HEK293 (cell line): ENCODE measurements around the gene DNASE2.
A peak's percentile ranks its signal among the peaks of the same experiment; 100 is the strongest.

ENCODE experiments used
- BCL11B ChIP-seq: fragments of 450-650 bp; formaldehyde crosslinking; IDR thresholded peaks from 2 replicates; pipeline ENCODE4 v1.5.1; 2016; ENCODE audit warnings: low read depth, missing biosample characterization, missing genetic modification characterization
- HOXA7 ChIP-seq: sonication (generic); formaldehyde crosslinking; IDR thresholded peaks from 2 replicates; pipeline ENCODE4 v1.8.1; 2022; ENCODE audit warnings: missing genetic modification reagents, borderline replicate concordance
- KLF7 ChIP-seq: fragments of 450-650 bp; formaldehyde crosslinking; IDR thresholded peaks from 2 replicates; pipeline ENCODE4 v1.5.1; 2016; ENCODE audit warnings: missing biosample characterization, missing genetic modification characterization, borderline replicate concordance
- SETDB1 ChIP-seq: IDR thresholded peaks from one replicate; pipeline ENCODE4 v1.6.1; 2017; ENCODE audit warnings: mild to moderate bottlenecking, low read length, moderate library complexity, mixed read lengths; ENCODE audit not compliant: insufficient read length
- SP7 ChIP-seq: fragments of 450-650 bp; formaldehyde crosslinking; IDR thresholded peaks from 2 replicates; pipeline ENCODE4 v1.5.1; 2016; ENCODE audit warnings: missing biosample characterization, missing genetic modification characterization
- TCF7L2 ChIP-seq: IDR thresholded peaks from 2 replicates; pipeline ENCODE4 v1.6.1; 2011; ENCODE audit warnings: low read depth, mild to moderate bottlenecking, inconsistent platforms, low read length, moderate library complexity, borderline replicate concordance
- WT1 ChIP-seq: fragments of 450-650 bp; formaldehyde crosslinking; IDR thresholded peaks from 2 replicates; pipeline ENCODE4 v1.5.1; 2016; ENCODE audit warnings: missing biosample characterization, missing genetic modification characterization
- ZBTB1 ChIP-seq: fragments of 450-650 bp; formaldehyde crosslinking; IDR thresholded peaks from 2 replicates; pipeline ENCODE4 v1.5.1; 2016; ENCODE audit warnings: missing biosample characterization, missing genetic modification characterization
- ZBTB7A ChIP-seq: fragments of 450-650 bp; formaldehyde crosslinking; IDR thresholded peaks from 2 replicates; pipeline ENCODE4 v1.5.1; 2016; ENCODE audit warnings: low read depth, missing biosample characterization, missing genetic modification characterization
- ZBTB8A ChIP-seq: fragments of 450-650 bp; formaldehyde crosslinking; IDR thresholded peaks from 2 replicates; pipeline ENCODE4 v1.5.1; 2016; ENCODE audit warnings: missing biosample characterization, missing genetic modification characterization
- ZEB2 ChIP-seq: fragments of 450-650 bp; formaldehyde crosslinking; IDR thresholded peaks from 2 replicates; pipeline ENCODE4 v1.5.1; 2016; ENCODE audit warnings: missing biosample characterization, missing genetic modification characterization
- ZFHX2 ChIP-seq: fragments of 450-650 bp; formaldehyde crosslinking; conservative IDR thresholded peaks from 2 replicates; pipeline ENCODE4 v1.5.1; 2016; ENCODE audit warnings: missing biosample characterization, missing genetic modification characterization
- ZNF114 ChIP-seq: fragments of 450-650 bp; formaldehyde crosslinking; IDR thresholded peaks from 2 replicates; pipeline ENCODE4 v1.5.0; 2017; ENCODE audit warnings: missing biosample characterization, missing genetic modification characterization
- ZNF211 ChIP-seq: fragments of 450-650 bp; formaldehyde crosslinking; IDR thresholded peaks from 2 replicates; pipeline ENCODE4 v1.5.1; 2016; ENCODE audit warnings: low read depth, missing biosample characterization, missing genetic modification characterization
- ZNF23 ChIP-seq: fragments of 450-650 bp; formaldehyde crosslinking; IDR thresholded peaks from 2 replicates; pipeline ENCODE4 v1.5.1; 2016; ENCODE audit warnings: missing biosample characterization, missing genetic modification characterization, borderline replicate concordance
- ZNF266 ChIP-seq: fragments of 450-650 bp; formaldehyde crosslinking; IDR thresholded peaks from 2 replicates; pipeline ENCODE4 v1.5.1; 2016; ENCODE audit warnings: missing biosample characterization, missing genetic modification characterization, low read depth
- ZNF423 ChIP-seq: fragments of 450-650 bp; formaldehyde crosslinking; IDR thresholded peaks from 2 replicates; pipeline ENCODE4 v1.5.1; 2016; ENCODE audit warnings: missing biosample characterization, missing genetic modification characterization
- ZNF426 ChIP-seq: fragments of 450-650 bp; formaldehyde crosslinking; IDR thresholded peaks from 2 replicates; pipeline ENCODE4 v1.5.1; 2017; ENCODE audit warnings: missing biosample characterization, missing genetic modification characterization, mild to moderate bottlenecking, inconsistent platforms, moderate library complexity
- ZNF518A ChIP-seq: fragments of 450-650 bp; formaldehyde crosslinking; conservative IDR thresholded peaks from 2 replicates; pipeline ENCODE4 v1.5.1; 2016; ENCODE audit warnings: low read depth, missing biosample characterization, missing genetic modification characterization
- ZNF544 ChIP-seq: fragments of 450-650 bp; formaldehyde crosslinking; IDR thresholded peaks from 2 replicates; pipeline ENCODE4 v1.5.0; 2017; ENCODE audit warnings: missing biosample characterization, missing genetic modification characterization
- ZNF560 ChIP-seq: fragments of 450-650 bp; formaldehyde crosslinking; IDR thresholded peaks from 2 replicates; pipeline ENCODE4 v1.5.1; 2017; ENCODE audit warnings: missing biosample characterization, missing genetic modification characterization, borderline replicate concordance
- ZNF561 ChIP-seq: fragments of 450-650 bp; IDR thresholded peaks from 2 replicates; pipeline ENCODE4 v1.5.1; 2018; ENCODE audit warnings: missing biosample characterization, missing genetic modification characterization, borderline replicate concordance
- ZNF629 ChIP-seq: fragments of 450-650 bp; formaldehyde crosslinking; IDR thresholded peaks from 2 replicates; pipeline ENCODE4 v1.5.1; 2017; ENCODE audit warnings: missing biosample characterization, missing genetic modification characterization
- TF ChIP-seq, protein P1 (sequence below): fragments of 450-650 bp; formaldehyde crosslinking; IDR thresholded peaks from 2 replicates; pipeline ENCODE4 v1.5.0; 2017; ENCODE audit warnings: missing biosample characterization, missing genetic modification characterization, borderline replicate concordance
- TF ChIP-seq, protein P2 (sequence below): fragments of 450-650 bp; formaldehyde crosslinking; IDR thresholded peaks from 2 replicates; pipeline ENCODE4 v1.5.1; 2016; ENCODE audit warnings: missing biosample characterization, missing genetic modification characterization
- TF ChIP-seq, protein P3 (sequence below): fragments of 450-650 bp; formaldehyde crosslinking; IDR thresholded peaks from 2 replicates; pipeline ENCODE4 v1.5.1; 2016; ENCODE audit warnings: missing biosample characterization, missing genetic modification characterization
- TF ChIP-seq, protein P4 (sequence below): fragments of 450-650 bp; formaldehyde crosslinking; IDR thresholded peaks from 2 replicates; pipeline ENCODE4 v1.5.1; 2016; ENCODE audit warnings: missing biosample characterization, missing genetic modification characterization

The DNASE2 gene

DNA sequence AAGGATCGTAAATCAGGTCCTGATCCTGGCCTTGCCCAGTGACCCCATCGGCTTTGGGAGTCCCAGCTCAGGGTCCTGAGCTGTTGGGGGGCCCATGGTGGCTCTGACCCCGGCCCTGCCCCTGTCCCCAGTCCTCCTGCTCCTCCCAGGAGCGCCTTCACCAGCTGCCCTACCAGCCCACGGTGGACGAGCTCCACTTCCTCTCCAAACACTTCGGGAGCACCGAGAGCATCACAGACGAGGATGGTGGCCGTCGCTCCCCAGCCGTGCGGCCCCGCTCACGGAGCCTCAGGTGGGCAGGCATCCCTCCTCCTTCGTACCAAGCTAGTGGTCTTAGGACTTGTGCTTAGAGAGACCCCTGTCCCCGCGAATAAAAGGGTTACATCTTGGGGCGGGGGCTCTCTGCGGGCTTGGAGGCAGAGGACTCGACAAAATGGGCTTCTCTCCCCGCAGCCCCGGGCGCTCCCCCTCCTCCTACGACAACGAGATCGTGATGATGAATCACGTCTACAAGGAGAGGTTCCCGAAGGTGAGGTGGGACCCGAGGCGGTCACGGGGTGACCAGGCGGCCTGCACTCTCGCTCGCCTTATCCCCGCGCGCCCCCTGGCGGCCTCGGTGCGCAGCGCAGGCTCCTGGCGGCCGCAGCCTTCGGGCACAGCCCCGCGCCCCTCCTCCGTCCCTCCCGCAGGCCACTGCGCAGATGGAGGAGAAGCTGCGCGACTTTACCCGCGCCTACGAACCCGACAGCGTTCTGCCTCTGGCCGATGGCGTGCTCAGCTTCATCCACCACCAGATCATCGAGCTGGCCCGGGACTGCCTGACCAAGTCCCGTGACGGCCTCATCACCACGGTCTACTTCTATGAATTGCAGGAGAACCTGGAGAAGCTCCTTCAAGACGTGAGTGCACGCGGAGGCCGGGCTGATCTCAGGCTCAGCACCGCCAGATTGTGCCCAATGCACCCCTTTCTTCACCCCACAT is 33.8 kb downstream of the DNASE2 start (continued):
- TF ChIP-seq, protein P1, sequence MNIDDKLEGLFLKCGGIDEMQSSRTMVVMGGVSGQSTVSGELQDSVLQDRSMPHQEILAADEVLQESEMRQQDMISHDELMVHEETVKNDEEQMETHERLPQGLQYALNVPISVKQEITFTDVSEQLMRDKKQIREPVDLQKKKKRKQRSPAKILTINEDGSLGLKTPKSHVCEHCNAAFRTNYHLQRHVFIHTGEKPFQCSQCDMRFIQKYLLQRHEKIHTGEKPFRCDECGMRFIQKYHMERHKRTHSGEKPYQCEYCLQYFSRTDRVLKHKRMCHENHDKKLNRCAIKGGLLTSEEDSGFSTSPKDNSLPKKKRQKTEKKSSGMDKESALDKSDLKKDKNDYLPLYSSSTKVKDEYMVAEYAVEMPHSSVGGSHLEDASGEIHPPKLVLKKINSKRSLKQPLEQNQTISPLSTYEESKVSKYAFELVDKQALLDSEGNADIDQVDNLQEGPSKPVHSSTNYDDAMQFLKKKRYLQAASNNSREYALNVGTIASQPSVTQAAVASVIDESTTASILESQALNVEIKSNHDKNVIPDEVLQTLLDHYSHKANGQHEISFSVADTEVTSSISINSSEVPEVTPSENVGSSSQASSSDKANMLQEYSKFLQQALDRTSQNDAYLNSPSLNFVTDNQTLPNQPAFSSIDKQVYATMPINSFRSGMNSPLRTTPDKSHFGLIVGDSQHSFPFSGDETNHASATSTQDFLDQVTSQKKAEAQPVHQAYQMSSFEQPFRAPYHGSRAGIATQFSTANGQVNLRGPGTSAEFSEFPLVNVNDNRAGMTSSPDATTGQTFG (tag by site-specific recombination): no peak
- TF ChIP-seq KLF7 (no peak), ZFHX2 (tag by site-specific recombination) (peak; percentile 53), HOXA7 (CRISPR knock-in tag) (no peak), ZNF560 (tag by site-specific recombination) (no peak), ZBTB8A (tag by site-specific recombination) (peak; percentile 75), ZEB2 (peak; percentile 82), ZNF423 (tag by site-specific recombination) (no peak), TCF7L2 (no peak), ZNF426 (tag by site-specific recombination) (no peak), ZBTB1 (no peak), SP7 (tag by site-specific recombination) (peak; percentile 73), ZBTB7A (tag by site-specific recombination) (no peak), ZNF629 (tag by site-specific recombination) (peak; percentile 58; the same call in 1 of the 2 replicates), ZNF561 (tag by site-specific recombination) (peak; percentile 63; the same call in 1 of the 2 replicates), ZNF211 (no peak), ZNF266 (tag by site-specific recombination) (no peak), SETDB1 (no peak), ZNF114 (tag by site-specific recombination) (no peak), BCL11B (tag by site-specific recombination) (peak; percentile 47; the same call in 1 of the 2 replicates), ZNF544 (tag by site-specific recombination) (no peak), ZNF23 (no peak), ZNF518A (tag by site-specific recombination) (no peak), WT1 (no peak)
- TF ChIP-seq, protein P2, sequence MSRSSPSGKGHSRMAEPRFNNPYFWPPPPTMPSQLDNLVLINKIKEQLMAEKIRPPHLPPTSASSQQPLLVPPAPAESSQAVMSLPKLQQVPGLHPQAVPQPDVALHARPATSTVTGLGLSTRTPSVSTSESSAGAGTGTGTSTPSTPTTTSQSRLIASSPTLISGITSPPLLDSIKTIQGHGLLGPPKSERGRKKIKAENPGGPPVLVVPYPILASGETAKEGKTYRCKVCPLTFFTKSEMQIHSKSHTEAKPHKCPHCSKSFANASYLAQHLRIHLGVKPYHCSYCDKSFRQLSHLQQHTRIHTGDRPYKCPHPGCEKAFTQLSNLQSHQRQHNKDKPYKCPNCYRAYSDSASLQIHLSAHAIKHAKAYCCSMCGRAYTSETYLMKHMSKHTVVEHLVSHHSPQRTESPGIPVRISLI (tag by site-specific recombination): no peak
- TF ChIP-seq, protein P3, sequence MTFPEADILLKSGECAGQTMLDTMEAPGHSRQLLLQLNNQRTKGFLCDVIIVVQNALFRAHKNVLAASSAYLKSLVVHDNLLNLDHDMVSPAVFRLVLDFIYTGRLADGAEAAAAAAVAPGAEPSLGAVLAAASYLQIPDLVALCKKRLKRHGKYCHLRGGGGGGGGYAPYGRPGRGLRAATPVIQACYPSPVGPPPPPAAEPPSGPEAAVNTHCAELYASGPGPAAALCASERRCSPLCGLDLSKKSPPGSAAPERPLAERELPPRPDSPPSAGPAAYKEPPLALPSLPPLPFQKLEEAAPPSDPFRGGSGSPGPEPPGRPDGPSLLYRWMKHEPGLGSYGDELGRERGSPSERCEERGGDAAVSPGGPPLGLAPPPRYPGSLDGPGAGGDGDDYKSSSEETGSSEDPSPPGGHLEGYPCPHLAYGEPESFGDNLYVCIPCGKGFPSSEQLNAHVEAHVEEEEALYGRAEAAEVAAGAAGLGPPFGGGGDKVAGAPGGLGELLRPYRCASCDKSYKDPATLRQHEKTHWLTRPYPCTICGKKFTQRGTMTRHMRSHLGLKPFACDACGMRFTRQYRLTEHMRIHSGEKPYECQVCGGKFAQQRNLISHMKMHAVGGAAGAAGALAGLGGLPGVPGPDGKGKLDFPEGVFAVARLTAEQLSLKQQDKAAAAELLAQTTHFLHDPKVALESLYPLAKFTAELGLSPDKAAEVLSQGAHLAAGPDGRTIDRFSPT: no peak
- TF ChIP-seq, protein P4, sequence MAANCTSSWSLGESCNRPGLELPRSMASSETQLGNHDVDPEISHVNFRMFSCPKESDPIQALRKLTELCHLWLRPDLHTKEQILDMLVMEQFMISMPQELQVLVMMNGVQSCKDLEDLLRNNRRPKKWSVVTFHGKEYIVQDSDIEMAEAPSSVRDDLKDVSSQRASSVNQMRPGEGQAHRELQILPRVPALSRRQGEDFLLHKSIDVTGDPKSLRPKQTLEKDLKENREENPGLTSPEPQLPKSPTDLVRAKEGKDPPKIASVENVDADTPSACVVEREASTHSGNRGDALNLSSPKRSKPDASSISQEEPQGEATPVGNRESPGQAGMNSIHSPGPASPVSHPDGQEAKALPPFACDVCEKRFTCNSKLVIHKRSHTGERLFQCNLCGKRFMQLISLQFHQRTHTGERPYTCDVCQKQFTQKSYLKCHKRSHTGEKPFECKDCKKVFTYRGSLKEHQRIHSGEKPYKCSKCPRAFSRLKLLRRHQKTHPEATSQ: no peak
